Hematopoietic multipotent progenitor cell treated with erythropoietin and hydrocortisone succinate and interleukin-3 and kit ligand, for 4 days (in vitro differentiated cells): Measurements from ENCODE around the gene CHCHD3.
"Not testable (repeated sequence)": the region's sequence is repeated elsewhere in the genome, so short reads cannot be mapped to it uniquely, and the experiment has no call there.

Experiments
- DNase-seq: peaks from one replicate; pipeline ENCODE4 v3.0.0-alpha.2; 2015

The CHCHD3 gene

GRCh38 chr7:132942701-132943100 is 139.2 kb downstream of the CHCHD3 start:
- DNase-seq = no peak

GRCh38 chr7:132941905-132942304 is 140.0 kb downstream of the CHCHD3 start:
- DNase-seq = no peak

GRCh38 chr7:132941428-132941827 is 140.5 kb downstream of the CHCHD3 start:
- DNase-seq = peak; percentile 48

GRCh38 chr7:132940084-132940483 is 141.8 kb downstream of the CHCHD3 start:
- DNase-seq = no peak

- DNase-seq = no peak
These were observed 142.4 kb downstream of the CHCHD3 start for GRCh38 chr7:132939495-132939894.

- DNase-seq = no peak
These were observed 144.6 kb downstream of the CHCHD3 start for GRCh38 chr7:132937286-132937685.

- no peak for DNase-seq
These were observed 146.3 kb downstream of the CHCHD3 start for GRCh38 chr7:132935608-132936007.

GRCh38 chr7:132934017-132934416 is 147.9 kb downstream of the CHCHD3 start:
- DNase-seq = no peak

- DNase-seq = peak; percentile 33
These were observed 148.8 kb downstream of the CHCHD3 start for GRCh38 chr7:132933072-132933458.

GRCh38 chr7:132932296-132933071 is 149.4 kb downstream of the CHCHD3 start:
- no peak for DNase-seq

- DNase-seq = peak; percentile 40
These were observed 151.0 kb downstream of the CHCHD3 start for GRCh38 chr7:132930881-132931280.

- peak; percentile 75 for DNase-seq
These were observed 151.9 kb downstream of the CHCHD3 start for GRCh38 chr7:132929944-132930343.

GRCh38 chr7:132919771-132920170 is 162.1 kb downstream of the CHCHD3 start:
- no peak for DNase-seq

- no peak for DNase-seq
These were observed 166.2 kb downstream of the CHCHD3 start for GRCh38 chr7:132915647-132916046.

GRCh38 chr7:132910657-132911056 is 171.2 kb downstream of the CHCHD3 start:
- DNase-seq = no peak

- DNase-seq = no peak
These were observed 174.4 kb downstream of the CHCHD3 start for GRCh38 chr7:132907380-132907940.

GRCh38 chr7:132906193-132906835 is 175.6 kb downstream of the CHCHD3 start:
- no peak for DNase-seq

- DNase-seq = not testable (repeated sequence)
These were observed 176.8 kb downstream of the CHCHD3 start for GRCh38 chr7:132905136-132905535.

- no peak for DNase-seq
These were observed 177.7 kb downstream of the CHCHD3 start for GRCh38 chr7:132904209-132904608.

GRCh38 chr7:132902294-132902693 is 179.6 kb downstream of the CHCHD3 start:
- not testable (repeated sequence) for DNase-seq

- no peak for DNase-seq
These were observed 180.6 kb downstream of the CHCHD3 start for GRCh38 chr7:132901241-132901640.

- DNase-seq = peak; percentile 11
These were observed 182.1 kb downstream of the CHCHD3 start for GRCh38 chr7:132899833-132900232.

- DNase-seq = not testable (repeated sequence)
These were observed 183.2 kb downstream of the CHCHD3 start for GRCh38 chr7:132898641-132899175.
